Measurements from ENCODE around the gene NOTCH3.

GRCh38 chr19:15249972-15250639 is 49.3 kb upstream of the NOTCH3 start:
- TF ChIP-seq, protein P1, sequence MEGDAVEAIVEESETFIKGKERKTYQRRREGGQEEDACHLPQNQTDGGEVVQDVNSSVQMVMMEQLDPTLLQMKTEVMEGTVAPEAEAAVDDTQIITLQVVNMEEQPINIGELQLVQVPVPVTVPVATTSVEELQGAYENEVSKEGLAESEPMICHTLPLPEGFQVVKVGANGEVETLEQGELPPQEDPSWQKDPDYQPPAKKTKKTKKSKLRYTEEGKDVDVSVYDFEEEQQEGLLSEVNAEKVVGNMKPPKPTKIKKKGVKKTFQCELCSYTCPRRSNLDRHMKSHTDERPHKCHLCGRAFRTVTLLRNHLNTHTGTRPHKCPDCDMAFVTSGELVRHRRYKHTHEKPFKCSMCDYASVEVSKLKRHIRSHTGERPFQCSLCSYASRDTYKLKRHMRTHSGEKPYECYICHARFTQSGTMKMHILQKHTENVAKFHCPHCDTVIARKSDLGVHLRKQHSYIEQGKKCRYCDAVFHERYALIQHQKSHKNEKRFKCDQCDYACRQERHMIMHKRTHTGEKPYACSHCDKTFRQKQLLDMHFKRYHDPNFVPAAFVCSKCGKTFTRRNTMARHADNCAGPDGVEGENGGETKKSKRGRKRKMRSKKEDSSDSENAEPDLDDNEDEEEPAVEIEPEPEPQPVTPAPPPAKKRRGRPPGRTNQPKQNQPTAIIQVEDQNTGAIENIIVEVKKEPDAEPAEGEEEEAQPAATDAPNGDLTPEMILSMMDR (IDR thresholded peaks at IDR 0.05; ENCODE audit: low read depth, low read length, poor library complexity, severe bottlenecking): no peak
- no peak for TF ChIP-seq EZH2phosphoT487 (IDR thresholded peaks at IDR 0.05; ENCODE audit: borderline replicate concordance, low read length)
